Activated CD8-positive, alpha-beta memory T cell treated with anti-CD3 and anti-CD28 coated beads for 36 hours (primary cell): Measurements from ENCODE around the gene SMARCD1. TPM values are rescaled to one million over a fixed set of nuclear protein-coding genes. Genes with fewer than 3 reads are reported as not detected.

Experiments used
- CTCF ChIA-PET: fragments of 350-600 bp; sonication (Branson Sonifier 250); formaldehyde crosslinking; loops from one replicate; lab custom pipeline; 2021; ENCODE audit warnings: antibody characterized with exemption; lab: Charles Lee
- POLR2A ChIA-PET: fragments of 350-600 bp; sonication (Branson Sonifier 250); formaldehyde crosslinking; loops from one replicate; lab custom pipeline; 2021; ENCODE audit warnings: antibody characterized with exemption; lab: Charles Lee
- total RNA-seq, 2 experiments: library from RNA; stranded (reverse); gene quantifications; one replicate each; pipeline ENCODE4 v1.2.3, GENCODE V29; 2021

Gene SMARCD1
- total RNA-seq, 2 experiments from 2014 or later, result 75.1 to 76.6 TPM

GRCh38 chr12:50087995-50088394 lies 2.9 kb downstream of the SMARCD1 start:
- CTCF ChIA-PET, result interaction anchor here (0.6 to 5.8 kb wide), 11 partner anchors 10 to 149 kb away, joined by 3 to 38 read pairs (median 4); partner anchors contain the start of genes CERS5 and COX14
- POLR2A ChIA-PET, result no interaction called here

DNA sequence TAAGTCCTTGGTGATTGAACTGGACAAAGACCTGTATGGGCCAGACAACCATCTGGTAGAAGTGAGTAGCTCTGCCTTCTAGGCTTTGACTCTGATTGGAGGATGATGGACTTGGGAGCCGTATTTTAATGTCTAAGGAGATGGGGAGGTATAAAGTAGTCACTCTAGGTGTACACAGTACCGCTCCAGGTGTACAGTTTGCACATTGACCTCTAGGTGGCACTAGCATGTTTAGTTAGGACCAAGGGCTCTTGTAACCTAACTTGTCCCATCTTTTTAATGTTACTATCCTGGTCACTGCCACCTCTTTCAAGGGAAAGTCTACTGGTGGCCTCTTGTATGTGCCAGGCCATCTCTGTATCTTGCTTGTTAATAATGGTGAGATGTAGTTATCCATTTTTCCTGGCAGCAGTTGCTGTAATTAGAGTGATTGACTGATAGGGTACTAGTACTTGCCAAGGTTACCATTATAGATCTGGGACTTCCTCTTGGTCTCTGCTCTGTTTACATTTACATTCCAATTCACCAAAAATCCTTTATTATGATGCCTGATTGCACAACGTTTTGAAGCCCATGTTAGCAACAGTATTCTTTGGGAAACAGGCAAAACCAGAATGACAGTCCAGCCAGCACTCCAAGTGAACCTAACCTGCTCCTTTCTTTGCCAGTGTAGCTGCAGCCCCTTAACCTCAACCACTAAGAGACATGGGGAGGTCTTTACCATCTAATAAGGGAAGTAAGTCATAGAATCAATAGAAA lies 3.6 kb downstream of the SMARCD1 start:
- POLR2A ChIA-PET, result no interaction called here
- CTCF ChIA-PET, result interaction anchor here (0.6 to 5.8 kb wide), 10 partner anchors 11 to 150 kb away, joined by 3 to 38 read pairs (median 4); partner anchors contain the start of genes CERS5 and COX14

DNA sequence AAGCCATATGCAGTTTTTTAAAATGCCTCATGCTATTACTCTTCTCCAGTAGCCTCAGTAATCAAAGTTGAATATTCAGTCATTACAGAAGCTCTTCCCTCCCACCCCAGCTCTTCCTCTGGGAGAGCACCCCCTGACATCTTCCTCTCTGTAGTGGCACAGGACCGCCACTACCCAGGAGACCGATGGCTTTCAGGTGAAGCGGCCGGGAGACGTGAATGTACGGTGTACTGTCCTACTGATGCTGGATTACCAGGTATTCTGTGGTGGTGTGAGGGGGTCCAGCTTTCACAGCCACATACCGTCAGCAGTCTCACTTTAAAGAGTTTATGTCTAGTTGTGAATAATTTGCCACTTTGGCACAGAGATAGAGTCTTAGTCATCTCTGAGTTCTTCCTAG lies 4.6 kb downstream of the SMARCD1 start:
- CTCF ChIA-PET, result interaction anchor here (0.8 to 5.8 kb wide), 6 partner anchors 8 to 123 kb away, joined by 3 to 38 read pairs (median 4); partner anchors contain the start of gene COX14
- POLR2A ChIA-PET, result interaction anchor here (0.6 kb wide), 1 partner anchor 91 kb away, joined by 7 read pairs; no protein-coding TSS in a partner anchor

- ChIA-PET POLR2A (interaction anchor here (0.6 kb wide), 1 partner anchor 40 kb away, joined by 4 read pairs; no protein-coding TSS in a partner anchor), CTCF (interaction anchor here (0.6 to 5.8 kb wide), 7 partner anchors 9 to 219 kb away, joined by 3 to 38 read pairs (median 4); partner anchors contain the start of gene COX14)
Measured at GRCh38 chr12:50090391-50090790, 5.2 kb downstream of the SMARCD1 start.

DNA sequence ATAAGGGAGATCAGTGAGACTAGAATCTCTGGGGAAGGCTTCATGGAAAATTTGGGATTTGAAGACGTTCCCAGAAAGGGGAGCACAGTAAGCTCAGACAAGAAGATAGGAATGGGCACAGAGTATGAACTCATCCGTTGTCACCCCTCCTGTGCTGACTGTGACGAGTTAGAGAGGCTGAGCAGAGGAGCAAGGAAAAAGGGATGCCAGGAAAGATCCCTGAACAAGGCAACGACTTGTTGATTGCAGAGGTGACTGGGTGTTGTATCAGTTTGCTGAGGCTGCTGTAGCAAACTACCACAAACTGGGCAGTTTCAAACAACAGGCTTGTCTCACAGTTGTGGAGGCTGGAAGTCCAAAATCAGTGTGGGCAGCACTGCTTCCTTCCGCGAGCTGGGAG lies 12.8 kb downstream of the SMARCD1 start:
- ChIA-PET POLR2A (no interaction called here), CTCF (interaction anchor here (1.3 kb wide), 1 partner anchor 13 kb away, joined by 5 read pairs; no protein-coding TSS in a partner anchor)

GRCh38 chr12:50099302-50100008 lies 14.3 kb downstream of the SMARCD1 start:
- POLR2A ChIA-PET, result no interaction called here

GRCh38 chr12:50100561-50100960 lies 15.4 kb downstream of the SMARCD1 start:
- CTCF ChIA-PET, result interaction anchor here (1.7 kb wide), 1 partner anchor 11 kb away, joined by 10 read pairs; the partner anchor contains the start of gene COX14
- POLR2A ChIA-PET, result no interaction called here

More at GRCh38 chr12:50099302-50100008, 14.3 kb downstream of the SMARCD1 start:
- CTCF ChIA-PET, result no interaction called here

GRCh38 chr12:50101663-50102062 lies 16.5 kb downstream of the SMARCD1 start:
- POLR2A ChIA-PET, result no interaction called here

DNA sequence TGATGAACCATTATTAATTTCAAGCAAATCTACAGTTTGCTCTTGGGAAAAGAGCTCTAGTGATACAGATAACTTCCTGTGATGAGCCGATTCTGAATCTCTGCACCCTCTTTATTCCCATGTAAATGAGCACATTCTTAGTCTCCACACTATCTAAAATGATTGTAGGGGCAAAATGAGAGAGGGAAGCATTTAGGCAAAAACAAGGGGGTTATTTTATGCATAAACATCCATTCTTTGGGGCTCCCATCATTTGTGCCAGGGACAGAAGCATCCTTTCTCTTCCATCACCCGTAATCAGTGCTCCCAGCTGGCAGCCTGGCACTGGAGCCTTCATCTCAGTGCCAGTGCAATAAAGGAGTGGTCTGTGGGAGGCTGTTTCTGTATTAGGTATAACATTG lies 17.0 kb downstream of the SMARCD1 start:
- ChIA-PET POLR2A (no interaction called here), CTCF (interaction anchor here (0.6 to 1.9 kb wide), 2 partner anchors 9 to 74 kb away, joined by 3 to 8 read pairs; partner anchors contain the start of gene COX14)

More at GRCh38 chr12:50101663-50102062, 16.5 kb downstream of the SMARCD1 start:
- CTCF ChIA-PET, result interaction anchor here (1.7 to 1.9 kb wide), 2 partner anchors 9 to 10 kb away, joined by 8 to 10 read pairs; partner anchors contain the start of gene COX14

DNA sequence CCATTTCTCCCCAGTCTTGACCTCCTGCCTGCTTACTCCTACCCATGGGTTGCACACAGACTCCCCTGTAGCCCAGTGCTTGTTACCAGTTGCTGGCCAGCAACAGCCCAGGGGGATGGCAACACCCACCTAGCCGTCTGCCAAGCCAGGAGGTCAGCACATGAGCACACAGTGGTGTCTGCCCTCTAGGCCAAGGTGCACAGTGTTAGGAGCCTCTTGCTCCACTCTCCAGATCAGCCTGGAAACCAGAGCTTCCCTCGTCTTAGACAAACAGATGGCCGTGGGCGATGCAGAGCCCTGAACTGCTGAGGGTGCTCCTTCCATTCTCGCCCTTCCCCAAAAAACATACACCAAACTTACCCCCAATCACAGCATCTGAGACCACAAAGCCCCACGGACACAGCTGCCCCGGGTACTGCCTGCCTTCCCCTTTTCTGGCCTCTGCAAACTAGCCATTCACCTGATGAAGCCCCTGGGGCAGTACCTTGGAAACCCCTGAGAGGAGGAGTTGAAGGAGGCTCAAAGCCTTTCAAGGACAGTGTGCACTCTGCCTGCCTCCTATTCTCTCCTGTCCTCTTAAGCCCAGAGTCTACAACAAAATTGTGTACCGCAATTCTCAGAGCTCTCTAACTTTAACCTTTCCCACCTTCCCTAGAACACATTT lies 17.6 kb downstream of the SMARCD1 start:
- POLR2A ChIA-PET, result no interaction called here

GRCh38 chr12:50103351-50103750 lies 18.2 kb downstream of the SMARCD1 start:
- CTCF ChIA-PET, result interaction anchor here (1.5 to 1.9 kb wide), 2 partner anchors 8 to 29 kb away, joined by 4 to 8 read pairs; partner anchors contain the start of gene COX14

More for the DNA sequence above, 17.6 kb downstream of the SMARCD1 start:
- CTCF ChIA-PET, result interaction anchor here (0.6 to 1.9 kb wide), 3 partner anchors 9 to 73 kb away, joined by 3 to 8 read pairs (median 4); partner anchors contain the start of gene COX14

DNA sequence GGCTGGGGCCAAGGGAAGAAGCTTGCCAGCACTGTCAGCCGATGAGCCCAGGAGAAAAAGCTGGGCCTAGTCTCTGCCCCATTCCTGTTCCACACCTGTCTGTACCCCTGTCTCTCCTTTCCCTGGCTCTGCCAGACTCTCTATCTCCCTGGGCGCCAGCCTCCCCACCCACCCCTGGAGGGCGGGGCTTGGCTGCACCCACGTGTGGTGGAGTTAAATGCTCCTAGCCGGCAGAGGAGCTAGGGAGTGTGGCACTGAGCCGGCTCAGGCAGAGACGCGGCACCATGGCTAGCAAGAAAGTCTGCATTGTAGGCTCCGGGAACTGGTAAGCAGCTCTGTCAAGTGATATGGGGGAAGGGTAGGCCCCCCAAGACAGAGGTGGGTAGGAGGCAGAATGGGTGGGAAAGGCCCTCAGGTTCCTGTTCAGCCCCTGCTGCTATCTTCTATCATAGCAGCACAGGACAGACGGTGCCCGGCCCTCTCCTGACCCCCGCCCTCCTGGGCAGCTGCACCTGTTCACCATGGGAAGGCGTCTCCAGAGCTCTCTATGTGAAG lies 18.7 kb downstream of the SMARCD1 start, which contains the start of gene GPD1:
GPD1 (plus strand) TSS at position 242 of the 555 bp plus-strand sequence; CDS start at position 285, 43 bp downstream.
- CTCF ChIA-PET, result interaction anchor here (1.5 to 1.9 kb wide), 2 partner anchors 8 to 29 kb away, joined by 4 to 8 read pairs; partner anchors contain the start of gene COX14
- POLR2A ChIA-PET, result no interaction called here

More at GRCh38 chr12:50103351-50103750, 18.2 kb downstream of the SMARCD1 start:
- POLR2A ChIA-PET, result no interaction called here

- POLR2A ChIA-PET, result interaction anchor here (0.6 kb wide), 1 partner anchor 66 kb away, joined by 5 read pairs; no protein-coding TSS in a partner anchor
- CTCF ChIA-PET, result interaction anchor here (1.5 kb wide), 1 partner anchor 30 kb away, joined by 4 read pairs; no protein-coding TSS in a partner anchor
Measured at GRCh38 chr12:50104417-50105366, 19.6 kb downstream of the SMARCD1 start.

- POLR2A ChIA-PET, result no interaction called here
- CTCF ChIA-PET, result interaction anchor here (1.2 kb wide), 1 partner anchor 18 kb away, joined by 3 read pairs; no protein-coding TSS in a partner anchor
Measured at GRCh38 chr12:50105913-50106450, 20.8 kb downstream of the SMARCD1 start.

DNA sequence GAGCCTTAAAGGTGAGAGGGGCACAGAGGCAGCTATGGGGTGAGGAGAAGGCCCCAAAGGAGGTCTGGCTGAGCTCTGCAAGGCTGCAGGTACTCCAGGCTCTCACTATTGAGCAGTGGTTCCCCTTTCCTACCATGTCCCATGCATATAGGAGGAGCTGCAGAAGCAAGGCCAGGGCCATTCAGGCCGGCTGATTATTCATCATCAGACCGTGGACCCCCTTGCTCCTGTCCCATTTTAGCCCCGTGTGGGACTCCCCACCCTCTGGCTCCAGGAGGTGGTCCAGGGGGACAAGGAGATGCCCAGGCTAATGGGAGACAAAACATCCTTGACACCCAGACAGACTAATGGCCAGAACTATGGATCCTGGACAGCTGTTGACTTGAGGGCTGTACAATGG lies 21.8 kb downstream of the SMARCD1 start:
- ChIA-PET CTCF (interaction anchor here (0.5 to 1.2 kb wide), 2 partner anchors 19 to 495 kb away, joined by 3 read pairs; no protein-coding TSS in a partner anchor), POLR2A (no interaction called here)
